SK-N-MC (cell line): ENCODE results near the gene LRRN4.

ENCODE experiments used
- DNase-seq: peaks from one replicate; pipeline ENCODE4 v3.0.0-alpha.2; 2011; ENCODE audit warnings: low read depth, low spot score
- H3K27ac ChIP-seq: fragments of 200-600 bp; sonication (generic); 2 replicates; pipeline ENCODE4 v1.5.1; 2016; ENCODE audit warnings: mixed run types
- H3K36me3 ChIP-seq: fragments of 200-600 bp; sonication (generic); 2 replicates; pipeline ENCODE4 v1.6.1; 2017; ENCODE audit warnings: antibody characterized with exemption, low read length, mixed read lengths; ENCODE audit not compliant: insufficient read depth
- H3K4me3 ChIP-seq: fragments of 200-600 bp; sonication (generic); 2 replicates; pipeline ENCODE4 v1.5.1; 2016
- H3K9ac ChIP-seq: fragments of 200-600 bp; sonication (generic); 2 replicates; pipeline ENCODE4 v1.8.0; 2017; ENCODE audit warnings: mixed run types, mixed read lengths; ENCODE audit not compliant: insufficient read length
- H3K9me3 ChIP-seq: fragments of 200-600 bp; sonication (generic); 2 replicates; pipeline ENCODE4 v1.6.1; 2017; ENCODE audit warnings: low read depth, mild to moderate bottlenecking, antibody characterized with exemption, low read length, moderate library complexity, mixed read lengths
- EZH2 ChIP-seq: fragments of 200-600 bp; sonication (generic); IDR thresholded peaks from one replicate; pipeline ENCODE4 v1.6.1; 2017; ENCODE audit warnings: antibody characterized with exemption
- FOXP2 ChIP-seq: optimal IDR thresholded peaks from 2 replicates; pipeline ENCODE3; 2011; ENCODE audit warnings: mild to moderate bottlenecking, moderate library complexity; ENCODE audit not compliant: insufficient read depth; ENCODE audit errors: extremely low read length, control extremely low read depth
- POLR2AphosphoS5 ChIP-seq: IDR thresholded peaks from 2 replicates; pipeline ENCODE4 v1.6.1; 2012; ENCODE audit warnings: mild to moderate bottlenecking, low read depth, low read length, borderline replicate concordance

LRRN4 gene

GRCh38 chr20:6030453-6031080, 23.3 kb downstream of the LRRN4 start:
- H3K9me3 ChIP-seq: no peaks in the 10 kb centered on the region
- no peak overlapping the region for H3K4me3 ChIP-seq
- H3K36me3 ChIP-seq: peaks cover 47% of the 10 kb centered on the region
- TF ChIP-seq FOXP2: no peak
- no peak for TF ChIP-seq EZH2
- TF ChIP-seq POLR2AphosphoS5: no peak
- no peak for DNase-seq
- H3K9ac ChIP-seq: no peak overlapping the region
- no peak overlapping the region; the same call in 1 of the 2 replicates for H3K27ac ChIP-seq

GRCh38 chr20:6029538-6029937, 24.3 kb downstream of the LRRN4 start:
- TF ChIP-seq POLR2AphosphoS5 (no peak), FOXP2 (no peak), EZH2 (no peak)
- Histone ChIP-seq H3K9me3 (0 out of 2 replicates have a peak, but pooled peaks cover 4% of the 10 kb centered on the region), H3K27ac (no peak overlapping the region), H3K9ac (no peak overlapping the region), H3K4me3 (no peak overlapping the region), H3K36me3 (peaks cover 53% of the 10 kb centered on the region)
- no peak for DNase-seq

- H3K9me3 ChIP-seq: 0 out of 2 replicates have a peak, but pooled peaks cover 4% of the 10 kb centered on the region
- DNase-seq: no peak
- no peak overlapping the region for H3K9ac ChIP-seq
- no peak overlapping the region for H3K27ac ChIP-seq
- H3K36me3 ChIP-seq: peaks cover 53% of the 10 kb centered on the region
- no peak overlapping the region for H3K4me3 ChIP-seq
- TF ChIP-seq FOXP2 (no peak), EZH2 (no peak), POLR2AphosphoS5 (no peak)
Observed at GRCh38 chr20:6028818-6029217, 25.0 kb downstream of the LRRN4 start.

DNA sequence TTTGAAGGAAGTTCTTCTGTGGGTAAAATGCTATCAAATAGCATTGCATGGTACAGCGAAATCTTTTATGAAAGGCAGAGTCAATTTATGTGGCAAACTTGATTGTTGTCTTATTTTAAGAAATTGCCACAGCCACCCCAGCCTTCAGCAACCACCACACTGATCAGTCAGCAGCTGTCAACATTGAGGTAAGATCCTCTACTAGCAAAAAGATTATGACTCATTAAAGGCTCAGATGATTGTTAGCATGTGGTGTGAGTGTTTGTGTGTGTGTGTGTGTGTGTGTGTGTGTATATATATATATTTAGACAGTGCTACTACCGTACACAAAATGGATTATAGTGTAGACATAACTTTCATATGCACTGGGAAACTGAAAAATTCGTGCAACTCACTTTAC, 27.8 kb downstream of the LRRN4 start:
- no peak overlapping the region for H3K4me3 ChIP-seq
- TF ChIP-seq EZH2: no peak
- no peak overlapping the region for H3K27ac ChIP-seq
- peaks cover 12% of the 10 kb centered on the region; the same call in 1 of the 2 replicates for H3K9me3 ChIP-seq
- H3K9ac ChIP-seq: no peak overlapping the region
- no peak for DNase-seq
- H3K36me3 ChIP-seq: peaks cover 60% of the 10 kb centered on the region

DNA sequence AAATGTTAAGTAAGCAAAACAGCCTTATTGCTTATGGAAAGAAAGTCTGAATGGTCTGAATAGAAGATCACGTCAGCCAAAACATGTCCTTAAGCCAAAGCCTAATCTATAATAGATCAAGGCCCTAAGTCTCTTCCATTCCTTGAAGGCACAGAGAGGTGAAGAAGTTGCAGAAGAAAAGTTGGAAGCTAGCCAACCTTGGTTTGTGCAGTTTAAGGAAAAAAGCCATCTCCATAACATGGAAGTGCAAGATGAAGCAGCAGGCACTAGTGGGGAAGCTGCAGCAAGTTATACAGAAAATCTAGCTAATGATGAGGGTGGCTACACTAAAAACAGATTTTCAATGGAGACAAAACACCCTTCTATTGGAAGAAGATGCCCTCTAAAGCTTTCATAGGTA, 29.1 kb downstream of the LRRN4 start:
- DNase-seq: no peak
- Histone ChIP-seq H3K4me3 (no peak overlapping the region), H3K36me3 (peaks cover 69% of the 10 kb centered on the region), H3K9me3 (peaks cover 12% of the 10 kb centered on the region; the same call in 1 of the 2 replicates), H3K27ac (no peak overlapping the region), H3K9ac (no peak overlapping the region)
- no peak for TF ChIP-seq FOXP2
- TF ChIP-seq EZH2: no peak
- TF ChIP-seq POLR2AphosphoS5: no peak

DNA sequence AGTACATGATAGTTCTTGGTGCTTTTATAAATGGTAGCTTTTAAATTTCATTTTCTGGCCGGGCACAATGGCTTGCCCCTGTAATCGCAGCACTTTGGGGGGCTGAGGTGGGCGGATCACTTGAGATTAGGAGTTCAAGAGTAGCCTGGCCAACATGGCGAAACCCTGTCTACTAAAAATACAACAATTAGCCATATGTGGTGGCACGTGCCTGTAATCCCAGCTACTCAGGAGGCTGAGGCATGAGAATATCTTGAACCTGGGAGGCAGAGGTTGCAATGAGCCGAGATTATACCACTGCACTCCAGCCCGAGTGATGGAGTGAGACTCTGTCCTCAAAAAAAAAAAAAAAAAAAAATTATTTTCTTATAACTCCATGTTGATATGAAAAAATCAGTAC, 36.0 kb downstream of the LRRN4 start:
- Histone ChIP-seq H3K4me3 (no peak overlapping the region), H3K27ac (no peak overlapping the region), H3K36me3 (peaks cover 84% of the 10 kb centered on the region), H3K9me3 (0 out of 2 replicates have a peak, but pooled peaks cover under 1% of the 10 kb centered on the region), H3K9ac (no peak overlapping the region)
- DNase-seq: no peak
- no peak for TF ChIP-seq FOXP2
- TF ChIP-seq POLR2AphosphoS5: no peak
- TF ChIP-seq EZH2: no peak

- H3K4me3 ChIP-seq: no peak overlapping the region
- TF ChIP-seq FOXP2 (no peak), POLR2AphosphoS5 (no peak), EZH2 (no peak)
- H3K9me3 ChIP-seq: no peaks in the 10 kb centered on the region
- no peak for DNase-seq
- no peak overlapping the region for H3K9ac ChIP-seq
- H3K36me3 ChIP-seq: peaks cover 84% of the 10 kb centered on the region
- no peak overlapping the region for H3K27ac ChIP-seq
Observed at GRCh38 chr20:6017467-6017866, 36.4 kb downstream of the LRRN4 start.

DNA sequence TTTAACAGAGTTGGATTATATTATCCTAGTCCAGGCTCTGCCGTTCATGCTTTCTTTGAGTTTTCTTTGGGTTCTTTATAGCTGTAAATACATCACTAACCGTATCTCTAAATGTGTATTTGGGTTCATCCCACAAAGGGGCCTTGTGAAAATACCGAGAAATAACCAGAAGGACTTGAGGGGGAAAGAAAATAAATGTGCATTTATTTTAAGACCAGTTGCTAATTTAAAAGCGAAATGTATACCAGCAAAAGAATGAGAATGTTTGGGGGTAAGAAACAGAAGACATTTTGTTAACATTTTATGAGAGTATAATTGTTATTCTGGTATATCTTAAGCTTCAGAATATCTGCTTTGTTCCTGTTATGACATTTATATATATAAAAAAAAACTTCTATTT, 38.9 kb downstream of the LRRN4 start:
- TF ChIP-seq POLR2AphosphoS5: no peak
- no peak for TF ChIP-seq FOXP2
- TF ChIP-seq EZH2: no peak
- DNase-seq: no peak
- Histone ChIP-seq H3K9ac (no peak overlapping the region), H3K9me3 (no peaks in the 10 kb centered on the region), H3K27ac (no peak overlapping the region), H3K4me3 (no peak overlapping the region), H3K36me3 (peaks cover 83% of the 10 kb centered on the region)

DNA sequence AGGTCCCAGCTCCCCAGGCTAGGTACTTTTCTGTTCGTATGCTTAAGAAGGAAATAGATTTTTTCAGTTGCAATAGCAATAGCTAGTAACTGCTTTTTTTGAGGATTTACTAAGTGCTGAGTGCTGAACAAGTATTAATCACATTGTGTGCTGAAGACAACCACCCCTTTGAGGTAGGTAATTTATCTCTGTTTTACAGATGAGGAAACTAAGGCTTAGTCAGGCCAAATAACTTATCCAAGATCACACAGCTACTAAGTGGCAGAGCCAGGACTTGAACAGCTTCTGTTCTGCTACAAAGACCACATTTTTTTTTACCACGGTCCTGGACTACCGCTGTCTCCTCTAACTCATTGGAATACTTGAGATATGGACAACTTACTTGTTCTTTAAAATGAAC, 39.8 kb downstream of the LRRN4 start:
- Histone ChIP-seq H3K9me3 (no peaks in the 10 kb centered on the region), H3K36me3 (peaks cover 82% of the 10 kb centered on the region), H3K27ac (no peak overlapping the region), H3K9ac (no peak overlapping the region), H3K4me3 (no peak overlapping the region)
- no peak for TF ChIP-seq FOXP2
- DNase-seq: no peak
